Measurements from ENCODE around the gene ACBD5.

GRCh38 chr10:27258838-27259812 lies 18.5 kb upstream of the ACBD5 start:
- TF ChIP-seq GATA2 (IDR thresholded peaks at IDR 0.05; ENCODE audit: low read depth, low read length) (no peak), GATA3 (IDR thresholded peaks at IDR 0.05; ENCODE audit: low read depth, low read length) (no peak)

All from SH-SY5Y (cell line).